NB4 (cell line): Measurements from ENCODE around the gene ANKS4B.

Source experiments
- DNase-seq: peaks from one replicate; pipeline ENCODE4 v3.0.0; 2010; ENCODE audit warnings: low read depth
- H3K4me3 ChIP-seq: one replicate; pipeline ENCODE4 v1.5.1; 2011; ENCODE audit warnings: mild to moderate bottlenecking, low read depth, low read length, moderate library complexity
- MYC ChIP-seq: IDR thresholded peaks from 2 replicates; pipeline ENCODE4 v1.6.1; 2011; ENCODE audit warnings: low read depth, low read length
- POLR2A ChIP-seq: IDR thresholded peaks from 2 replicates; pipeline ENCODE4 v1.6.1; 2011; ENCODE audit warnings: mild to moderate bottlenecking; ENCODE audit not compliant: insufficient read length; ENCODE audit errors: extremely low read depth
- TF ChIP-seq, protein P1 (sequence below): IDR thresholded peaks from 2 replicates; pipeline ENCODE4 v1.6.1; 2011; ENCODE audit warnings: low read depth, low read length
- TF ChIP-seq, protein P2 (sequence below): IDR thresholded peaks from one replicate; pipeline ENCODE4 v1.5.1; 2012; ENCODE audit warnings: low read depth, low read length

Gene ANKS4B

DNA sequence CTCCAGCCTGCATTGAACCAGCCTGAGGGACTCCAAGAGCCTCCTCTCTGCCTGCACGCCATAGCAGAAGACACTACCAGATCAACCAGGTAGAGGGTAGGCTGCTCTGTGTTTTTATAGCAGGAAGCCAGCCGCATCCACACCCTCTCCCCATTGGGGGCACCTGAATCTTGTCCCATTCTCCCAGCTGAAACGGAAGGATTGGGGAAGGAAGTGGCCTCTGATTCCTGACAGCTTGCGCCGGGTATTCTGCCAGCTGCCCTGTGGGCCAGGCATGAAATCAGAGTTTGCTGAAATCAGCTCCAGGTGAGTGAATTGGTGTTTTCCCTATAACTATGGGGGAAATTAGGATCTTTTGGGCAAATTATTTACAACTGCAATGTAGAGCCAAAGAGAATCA lies 22.0 kb upstream of the ANKS4B start, which contains the start of gene ZP2:
TSS of gene ZP2 (minus strand) at position 89 of the 400 bp plus-strand sequence. CDS start at position 62, 27 bp downstream.
- H3K4me3 ChIP-seq, result no peak within 1 kb of the TSS
- no peak for DNase-seq
- TF ChIP-seq POLR2A (no peak), MYC (no peak)
- TF ChIP-seq, protein P1, sequence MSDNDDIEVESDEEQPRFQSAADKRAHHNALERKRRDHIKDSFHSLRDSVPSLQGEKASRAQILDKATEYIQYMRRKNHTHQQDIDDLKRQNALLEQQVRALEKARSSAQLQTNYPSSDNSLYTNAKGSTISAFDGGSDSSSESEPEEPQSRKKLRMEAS, result no peak
- TF ChIP-seq, protein P2, sequence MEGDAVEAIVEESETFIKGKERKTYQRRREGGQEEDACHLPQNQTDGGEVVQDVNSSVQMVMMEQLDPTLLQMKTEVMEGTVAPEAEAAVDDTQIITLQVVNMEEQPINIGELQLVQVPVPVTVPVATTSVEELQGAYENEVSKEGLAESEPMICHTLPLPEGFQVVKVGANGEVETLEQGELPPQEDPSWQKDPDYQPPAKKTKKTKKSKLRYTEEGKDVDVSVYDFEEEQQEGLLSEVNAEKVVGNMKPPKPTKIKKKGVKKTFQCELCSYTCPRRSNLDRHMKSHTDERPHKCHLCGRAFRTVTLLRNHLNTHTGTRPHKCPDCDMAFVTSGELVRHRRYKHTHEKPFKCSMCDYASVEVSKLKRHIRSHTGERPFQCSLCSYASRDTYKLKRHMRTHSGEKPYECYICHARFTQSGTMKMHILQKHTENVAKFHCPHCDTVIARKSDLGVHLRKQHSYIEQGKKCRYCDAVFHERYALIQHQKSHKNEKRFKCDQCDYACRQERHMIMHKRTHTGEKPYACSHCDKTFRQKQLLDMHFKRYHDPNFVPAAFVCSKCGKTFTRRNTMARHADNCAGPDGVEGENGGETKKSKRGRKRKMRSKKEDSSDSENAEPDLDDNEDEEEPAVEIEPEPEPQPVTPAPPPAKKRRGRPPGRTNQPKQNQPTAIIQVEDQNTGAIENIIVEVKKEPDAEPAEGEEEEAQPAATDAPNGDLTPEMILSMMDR, result no peak

DNA sequence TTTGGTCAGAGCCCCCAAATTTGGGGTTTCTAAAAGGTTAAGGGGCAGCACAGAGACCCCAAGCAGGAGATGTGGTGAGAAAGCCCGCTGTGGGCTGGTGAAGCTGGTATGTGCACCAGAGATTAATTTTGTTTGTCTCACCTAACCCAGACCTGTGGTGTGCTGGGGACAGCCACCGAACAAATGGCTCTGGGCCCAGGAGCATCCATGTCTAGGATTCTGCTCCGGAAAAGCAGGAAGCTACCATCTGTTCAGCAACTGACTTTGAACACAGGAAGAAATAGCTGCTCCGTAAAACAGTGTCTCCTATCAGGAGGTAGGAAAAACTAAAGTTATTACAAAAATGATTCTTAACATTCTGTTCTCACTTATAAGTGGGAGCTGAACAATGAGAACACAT lies 19.4 kb upstream of the ANKS4B start:
- no peak for DNase-seq
- no peak for TF ChIP-seq MYC

DNA sequence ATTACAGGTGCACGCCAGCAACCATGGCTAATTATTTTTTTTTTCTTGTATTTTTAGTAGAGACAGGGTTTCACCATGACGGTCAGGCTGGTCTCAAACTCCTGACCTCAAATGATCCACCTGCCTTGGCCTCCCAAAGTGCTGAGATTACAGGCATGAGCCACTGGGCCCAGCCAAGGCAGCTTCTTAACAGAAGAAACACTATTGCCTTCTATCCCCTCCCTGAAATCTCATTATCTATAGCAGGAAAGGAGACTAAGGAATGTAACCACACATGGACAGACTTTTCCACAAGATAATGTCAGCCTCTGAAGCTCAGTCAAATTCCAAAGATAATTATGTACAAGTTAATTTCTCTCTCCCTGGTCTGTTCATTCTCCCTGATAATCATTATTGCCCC lies 16.4 kb upstream of the ANKS4B start:
- no peak for TF ChIP-seq MYC
- TF ChIP-seq, protein P1, result no peak
- DNase-seq, result no peak
- no peak overlapping the region for H3K4me3 ChIP-seq

More for the DNA sequence above, 19.4 kb upstream of the ANKS4B start:
- no peak overlapping the region for H3K4me3 ChIP-seq

DNA sequence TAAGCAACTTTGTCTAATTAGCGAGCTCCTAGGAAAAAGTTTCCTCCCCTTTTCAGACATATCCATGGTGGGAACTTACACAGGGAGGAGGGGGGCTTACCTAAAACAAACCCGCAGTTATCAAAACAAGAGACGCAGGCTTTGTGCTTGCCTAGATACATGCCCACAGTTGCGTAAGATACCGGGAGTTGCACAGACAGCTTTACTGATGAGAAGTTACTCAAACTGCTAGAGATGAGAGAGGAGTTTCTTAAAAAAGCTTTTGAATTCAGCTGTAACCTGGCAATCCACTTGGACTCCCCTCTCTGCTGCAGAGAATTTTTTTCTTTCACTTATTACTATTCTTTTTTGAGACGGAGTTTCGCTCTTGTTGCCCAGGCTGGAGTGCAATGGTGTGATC lies 15.3 kb upstream of the ANKS4B start:
- no peak overlapping the region for H3K4me3 ChIP-seq
- DNase-seq, result peak; percentile 57
- no peak for TF ChIP-seq POLR2A
- no peak for TF ChIP-seq MYC
- TF ChIP-seq, protein P1, result no peak
- TF ChIP-seq, protein P2, result no peak

DNA sequence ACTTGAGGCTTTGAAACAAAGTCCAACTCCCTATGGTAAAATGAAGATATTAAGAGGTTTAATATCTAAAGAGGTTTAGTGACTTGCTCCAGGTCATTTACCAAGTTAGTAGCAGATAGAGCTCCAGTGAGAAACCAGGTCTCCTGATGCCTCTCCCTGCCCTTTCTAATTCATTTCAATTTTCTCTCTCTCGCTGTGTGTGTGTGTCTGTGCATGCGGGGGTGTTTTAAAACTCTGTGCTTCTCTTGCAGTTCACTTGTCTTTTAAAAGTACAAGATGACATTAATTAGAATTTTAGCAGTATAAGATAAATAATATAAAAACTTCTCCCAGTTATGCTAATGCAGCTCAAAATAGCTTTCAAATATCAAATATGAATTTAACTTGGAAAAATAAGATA lies 13.9 kb upstream of the ANKS4B start:
- DNase-seq, result no peak
- no peak overlapping the region for H3K4me3 ChIP-seq
- TF ChIP-seq MYC (no peak), POLR2A (no peak)
- TF ChIP-seq, protein P2, result no peak
- TF ChIP-seq, protein P1, result no peak

DNA sequence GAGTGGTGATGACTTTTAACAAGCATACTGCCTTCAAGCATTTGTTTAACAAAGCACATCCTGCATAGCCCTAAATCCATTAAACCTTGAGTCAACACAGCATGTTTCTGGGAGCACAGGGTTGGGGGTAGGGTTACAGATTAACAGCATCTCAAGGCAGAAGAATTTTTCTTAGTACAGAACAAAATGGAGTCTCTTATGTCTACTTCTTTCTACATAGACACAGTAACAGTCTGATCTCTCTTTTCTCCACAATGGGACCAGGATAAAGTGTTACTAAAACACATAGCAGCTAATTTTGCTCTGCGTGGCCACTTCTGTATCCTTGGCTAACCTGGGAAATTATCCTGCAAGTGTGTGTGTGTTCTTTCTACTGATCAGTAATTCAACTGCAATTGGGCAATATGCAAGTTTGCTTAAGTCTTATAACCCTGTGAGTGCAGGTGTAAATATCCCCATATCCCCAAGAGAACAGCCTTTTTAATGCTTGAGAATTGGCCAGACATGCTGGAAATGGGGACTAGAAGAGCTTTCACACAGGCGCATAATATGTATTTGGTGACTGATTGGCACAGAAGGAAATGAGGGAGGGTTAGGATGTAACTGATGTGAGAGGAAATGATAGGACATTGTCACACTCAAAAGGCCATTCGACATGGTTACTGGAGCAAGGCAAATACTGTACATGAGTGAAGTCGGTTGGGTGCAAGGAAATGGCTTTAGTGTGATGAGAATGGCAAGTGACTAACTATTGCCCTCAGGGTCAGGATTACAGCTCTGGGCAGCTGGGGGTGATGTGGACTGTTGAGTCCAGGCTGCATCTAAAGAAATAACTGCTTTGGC lies 10.8 kb upstream of the ANKS4B start:
- H3K4me3 ChIP-seq, result no peak overlapping the region
- TF ChIP-seq, protein P2, result no peak
- no peak for TF ChIP-seq POLR2A
- TF ChIP-seq, protein P1, result no peak
- TF ChIP-seq MYC, result no peak
- DNase-seq, result no peak
